HepG2 (cell line): ENCODE results near the gene CHADL. TPM values are rescaled to one million over a fixed set of nuclear protein-coding genes. Genes with fewer than 3 reads are reported as not detected.

ENCODE experiments used
- CENPX ChIP-seq: sonication (generic); formaldehyde crosslinking; IDR thresholded peaks from 2 replicates; pipeline ENCODE4 v1.9.0; 2021; ENCODE audit warnings: mild to moderate bottlenecking, missing genetic modification reagents, moderate library complexity
- DR1 ChIP-seq: sonication (generic); formaldehyde crosslinking; IDR thresholded peaks from 2 replicates; pipeline ENCODE4 v1.8.0; 2021; ENCODE audit warnings: mild to moderate bottlenecking, missing genetic modification reagents, inconsistent platforms
- HOXA3 ChIP-seq: sonication (generic); formaldehyde crosslinking; IDR thresholded peaks from 2 replicates; pipeline ENCODE4 v1.5.0; 2020; ENCODE audit warnings: missing genetic modification reagents
- KMT2A ChIP-seq: sonication (generic); formaldehyde crosslinking; IDR thresholded peaks from 2 replicates; pipeline ENCODE4 v1.4.0; 2020; ENCODE audit warnings: missing genetic modification reagents
- MXI1 ChIP-seq: IDR thresholded peaks from 3 replicates; pipeline ENCODE4 v1.6.1; 2012; ENCODE audit warnings: low read depth, low read length, inconsistent platforms, borderline replicate concordance
- MYC ChIP-seq: sonication (generic); formaldehyde crosslinking; IDR thresholded peaks from 2 replicates; pipeline ENCODE4 v1.9.0; 2021; ENCODE audit warnings: missing genetic modification reagents, borderline replicate concordance
- NFE2 ChIP-seq: sonication (generic); formaldehyde crosslinking; IDR thresholded peaks from 2 replicates; pipeline ENCODE4 v1.4.0; 2020; ENCODE audit warnings: missing genetic modification reagents
- PRPF4 ChIP-seq: fragments of 200-400 bp; formaldehyde crosslinking; IDR thresholded peaks from 2 replicates; pipeline ENCODE4 v1.6.1; 2016; ENCODE audit warnings: low read length, low read depth; ENCODE audit not compliant: poor library complexity, severe bottlenecking
- SATB2 ChIP-seq: sonication (generic); formaldehyde crosslinking; IDR thresholded peaks from 2 replicates; pipeline ENCODE4 v1.5.0; 2020; ENCODE audit warnings: missing genetic modification reagents
- SRSF4 ChIP-seq: fragments of 200-400 bp; formaldehyde crosslinking; IDR thresholded peaks from one replicate; pipeline ENCODE4 v1.6.1; 2018; ENCODE audit warnings: mild to moderate bottlenecking, low read depth, low read length, moderate library complexity; ENCODE audit not compliant: poor library complexity, severe bottlenecking
- XBP1 ChIP-seq: sonication (generic); formaldehyde crosslinking; IDR thresholded peaks from 2 replicates; pipeline ENCODE4 v1.5.0; 2020; ENCODE audit warnings: missing genetic modification reagents
- YEATS4 ChIP-seq: sonication (generic); formaldehyde crosslinking; IDR thresholded peaks from 2 replicates; pipeline ENCODE4 v1.4.0; 2020; ENCODE audit warnings: missing genetic modification reagents, borderline replicate concordance
- ZNF12 ChIP-seq: sonication (generic); formaldehyde crosslinking; IDR thresholded peaks from 2 replicates; pipeline ENCODE4 v1.5.0; 2020; ENCODE audit warnings: missing genetic modification reagents
- ZNF274 ChIP-seq: sonication (generic); formaldehyde crosslinking; IDR thresholded peaks from 2 replicates; pipeline ENCODE4 v1.5.1; 2020; ENCODE audit warnings: mild to moderate bottlenecking, missing genetic modification reagents
- ZNF33A ChIP-seq: sonication (generic); formaldehyde crosslinking; IDR thresholded peaks from 2 replicates; pipeline ENCODE4 v1.5.1; 2020; ENCODE audit warnings: missing genetic modification reagents, mild to moderate bottlenecking, moderate library complexity, borderline replicate concordance
- ZNF496 ChIP-seq: sonication (generic); formaldehyde crosslinking; IDR thresholded peaks from 2 replicates; pipeline ENCODE4 v1.8.1; 2023; ENCODE audit warnings: mild to moderate bottlenecking, moderate library complexity, missing genetic modification reagents; ENCODE audit not compliant: insufficient replicate concordance
- ZNF720 ChIP-seq: sonication (generic); formaldehyde crosslinking; IDR thresholded peaks from 2 replicates; pipeline ENCODE4 v1.4.0; 2020; ENCODE audit warnings: missing genetic modification reagents
- ZNF788 ChIP-seq: sonication (generic); formaldehyde crosslinking; IDR thresholded peaks from 2 replicates; pipeline ENCODE4 v1.5.0; 2020; ENCODE audit warnings: mild to moderate bottlenecking, missing genetic modification reagents, borderline replicate concordance
- polyA plus RNA-seq, 8 experiments: library from polyadenylated mRNA; depleted of rRNA in 3 of 8; stranded (reverse) in 7 of 8; unstranded in 1 of 8; fragments of >200 nt; fragmentation: Illumina TruSeq in 4 of 8; extraction: Trizol in 4 of 8; gene quantifications; 2 replicates each; pipeline versions ENCODE4 v1.2.1 to v1.2.3, GENCODE V29; 2011 to 2016; ENCODE audit warnings: low read depth in 4 of 8, missing spikeins in 1 of 8, mixed read lengths in 1 of 8; ENCODE audit not compliant: insufficient read depth in 1 of 8
- total RNA-seq, 5 experiments: library from RNA; depleted of rRNA; stranded (reverse); fragments of >200 nt; fragmentation: Illumina TruSeq; extraction: Trizol; gene quantifications; 2 replicates each; pipeline ENCODE4 v1.2.3, GENCODE V29; 2016; ENCODE audit warnings: low read depth in 1 of 5
- TF ChIP-seq, protein P1 (sequence below): sonication (generic); formaldehyde crosslinking; IDR thresholded peaks from 2 replicates; pipeline ENCODE4 v1.5.0; 2020; ENCODE audit warnings: mild to moderate bottlenecking, missing genetic modification reagents, moderate library complexity
- TF ChIP-seq, protein P2 (sequence below): sonication (generic); formaldehyde crosslinking; IDR thresholded peaks from 2 replicates; pipeline ENCODE4 v1.5.0; 2020; ENCODE audit warnings: mild to moderate bottlenecking, missing genetic modification reagents, borderline replicate concordance
- TF ChIP-seq, protein P3 (sequence below): sonication (generic); formaldehyde crosslinking; IDR thresholded peaks from 2 replicates; pipeline ENCODE4 v1.8.0; 2023; ENCODE audit warnings: mild to moderate bottlenecking, missing genetic modification reagents
- TF ChIP-seq, protein P4 (sequence below): sonication (generic); formaldehyde crosslinking; IDR thresholded peaks from 2 replicates; pipeline ENCODE4 v1.4.0; 2020; ENCODE audit warnings: missing genetic modification reagents; ENCODE audit errors: not compliant biosample characterization
- TF ChIP-seq, protein P5 (sequence below): sonication (generic); formaldehyde crosslinking; conservative IDR thresholded peaks from 2 replicates; pipeline ENCODE4 v1.4.0; 2020; ENCODE audit warnings: missing genetic modification reagents

The CHADL gene
- total and polyA plus RNA-seq, 2 of the 13 experiments (the other 11 are each of a cell fraction or from before 2014, with no cell fraction given), result 2.8 to 8.1 TPM

DNA sequence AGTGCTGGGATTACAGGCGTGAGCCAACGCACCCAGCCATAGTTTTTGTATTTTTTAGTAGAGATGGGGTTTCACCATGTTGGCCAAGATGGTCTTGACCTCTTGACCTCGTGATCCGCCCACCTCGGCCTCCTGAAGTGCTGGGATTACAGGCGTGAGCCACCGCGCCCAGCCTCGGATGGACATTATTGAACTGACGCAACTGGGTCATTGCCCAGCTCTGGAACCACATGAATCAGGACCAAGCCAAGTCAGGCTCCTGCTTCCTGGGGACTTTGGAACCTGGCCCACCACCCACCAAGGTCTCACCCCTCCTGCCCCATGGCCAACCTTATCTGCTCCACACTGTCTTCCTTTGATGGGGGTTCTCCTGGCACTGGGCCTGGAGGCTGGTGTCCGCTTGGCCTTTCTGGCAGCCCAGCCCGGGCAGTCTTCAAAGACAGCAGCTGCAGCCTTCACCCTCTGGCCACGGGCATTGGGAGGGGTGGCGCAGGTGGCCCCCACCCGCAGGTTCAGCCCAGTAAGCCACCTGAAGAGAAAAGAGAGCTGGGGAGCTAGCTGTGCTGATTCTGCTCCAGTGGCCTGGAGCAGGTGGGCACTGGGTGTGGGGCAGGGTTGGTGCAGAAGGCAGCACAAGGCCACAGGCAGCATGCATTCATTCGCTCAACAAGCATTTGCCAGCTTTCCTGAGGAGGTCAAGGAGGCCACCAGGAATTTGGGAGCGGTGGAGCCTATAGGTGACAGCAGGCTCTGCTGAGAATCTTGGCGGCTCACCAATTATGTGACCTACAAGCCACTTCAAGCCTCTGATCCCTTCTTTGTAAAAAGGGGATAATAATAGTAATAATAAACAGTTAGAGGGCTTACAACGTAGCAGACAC, 5.7 kb downstream of the CHADL start (continued):
- TF ChIP-seq, protein P1, sequence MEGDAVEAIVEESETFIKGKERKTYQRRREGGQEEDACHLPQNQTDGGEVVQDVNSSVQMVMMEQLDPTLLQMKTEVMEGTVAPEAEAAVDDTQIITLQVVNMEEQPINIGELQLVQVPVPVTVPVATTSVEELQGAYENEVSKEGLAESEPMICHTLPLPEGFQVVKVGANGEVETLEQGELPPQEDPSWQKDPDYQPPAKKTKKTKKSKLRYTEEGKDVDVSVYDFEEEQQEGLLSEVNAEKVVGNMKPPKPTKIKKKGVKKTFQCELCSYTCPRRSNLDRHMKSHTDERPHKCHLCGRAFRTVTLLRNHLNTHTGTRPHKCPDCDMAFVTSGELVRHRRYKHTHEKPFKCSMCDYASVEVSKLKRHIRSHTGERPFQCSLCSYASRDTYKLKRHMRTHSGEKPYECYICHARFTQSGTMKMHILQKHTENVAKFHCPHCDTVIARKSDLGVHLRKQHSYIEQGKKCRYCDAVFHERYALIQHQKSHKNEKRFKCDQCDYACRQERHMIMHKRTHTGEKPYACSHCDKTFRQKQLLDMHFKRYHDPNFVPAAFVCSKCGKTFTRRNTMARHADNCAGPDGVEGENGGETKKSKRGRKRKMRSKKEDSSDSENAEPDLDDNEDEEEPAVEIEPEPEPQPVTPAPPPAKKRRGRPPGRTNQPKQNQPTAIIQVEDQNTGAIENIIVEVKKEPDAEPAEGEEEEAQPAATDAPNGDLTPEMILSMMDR (CRISPR knock-in tag), result no peak
- TF ChIP-seq ZNF274 (no peak), ZNF720 (CRISPR knock-in tag) (no peak), ZNF788 (CRISPR knock-in tag) (peak; percentile 86; the same call in 1 of the 2 replicates), DR1 (CRISPR knock-in tag) (no peak), CENPX (CRISPR knock-in tag) (no peak), SRSF4 (no peak), KMT2A (CRISPR knock-in tag) (no peak), PRPF4 (no peak), HOXA3 (peak; percentile 75), SATB2 (CRISPR knock-in tag) (no peak), ZNF33A (CRISPR knock-in tag) (no peak), YEATS4 (CRISPR knock-in tag) (peak; percentile 55; the same call in 1 of the 2 replicates), MYC (CRISPR knock-in tag) (peak; percentile 59; the same call in 1 of the 2 replicates), XBP1 (CRISPR knock-in tag) (no peak), ZNF496 (CRISPR knock-in tag) (no peak), NFE2 (CRISPR knock-in tag) (no peak), MXI1 (no peak), ZNF12 (no peak)
- TF ChIP-seq, protein P2, sequence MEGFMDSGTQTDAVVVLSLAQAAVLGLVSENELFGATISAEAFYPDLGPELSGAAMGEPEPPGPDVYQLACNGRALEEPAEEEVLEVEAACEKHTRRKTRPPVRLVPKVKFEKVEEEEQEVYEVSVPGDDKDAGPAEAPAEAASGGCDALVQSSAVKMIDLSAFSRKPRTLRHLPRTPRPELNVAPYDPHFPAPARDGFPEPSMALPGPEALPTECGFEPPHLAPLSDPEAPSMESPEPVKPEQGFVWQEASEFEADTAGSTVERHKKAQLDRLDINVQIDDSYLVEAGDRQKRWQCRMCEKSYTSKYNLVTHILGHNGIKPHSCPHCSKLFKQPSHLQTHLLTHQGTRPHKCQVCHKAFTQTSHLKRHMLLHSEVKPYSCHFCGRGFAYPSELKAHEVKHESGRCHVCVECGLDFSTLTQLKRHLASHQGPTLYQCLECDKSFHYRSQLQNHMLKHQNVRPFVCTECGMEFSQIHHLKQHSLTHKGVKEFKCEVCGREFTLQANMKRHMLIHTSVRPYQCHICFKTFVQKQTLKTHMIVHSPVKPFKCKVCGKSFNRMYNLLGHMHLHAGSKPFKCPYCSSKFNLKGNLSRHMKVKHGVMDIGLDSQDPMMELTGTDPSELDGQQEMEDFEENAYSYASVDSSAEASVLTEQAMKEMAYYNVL, result no peak
- TF ChIP-seq, protein P3, sequence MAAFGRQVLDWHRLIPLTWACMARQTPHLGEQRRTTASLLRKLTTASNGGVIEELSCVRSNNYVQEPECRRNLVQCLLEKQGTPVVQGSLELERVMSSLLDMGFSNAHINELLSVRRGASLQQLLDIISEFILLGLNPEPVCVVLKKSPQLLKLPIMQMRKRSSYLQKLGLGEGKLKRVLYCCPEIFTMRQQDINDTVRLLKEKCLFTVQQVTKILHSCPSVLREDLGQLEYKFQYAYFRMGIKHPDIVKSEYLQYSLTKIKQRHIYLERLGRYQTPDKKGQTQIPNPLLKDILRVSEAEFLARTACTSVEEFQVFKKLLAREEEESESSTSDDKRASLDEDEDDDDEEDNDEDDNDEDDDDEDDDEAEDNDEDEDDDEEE, result no peak
- TF ChIP-seq, protein P4, sequence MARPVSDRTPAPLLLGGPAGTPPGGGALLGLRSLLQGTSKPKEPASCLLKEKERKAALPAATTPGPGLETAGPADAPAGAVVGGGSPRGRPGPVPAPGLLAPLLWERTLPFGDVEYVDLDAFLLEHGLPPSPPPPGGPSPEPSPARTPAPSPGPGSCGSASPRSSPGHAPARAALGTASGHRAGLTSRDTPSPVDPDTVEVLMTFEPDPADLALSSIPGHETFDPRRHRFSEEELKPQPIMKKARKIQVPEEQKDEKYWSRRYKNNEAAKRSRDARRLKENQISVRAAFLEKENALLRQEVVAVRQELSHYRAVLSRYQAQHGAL (CRISPR knock-in tag), result no peak
- TF ChIP-seq, protein P5, sequence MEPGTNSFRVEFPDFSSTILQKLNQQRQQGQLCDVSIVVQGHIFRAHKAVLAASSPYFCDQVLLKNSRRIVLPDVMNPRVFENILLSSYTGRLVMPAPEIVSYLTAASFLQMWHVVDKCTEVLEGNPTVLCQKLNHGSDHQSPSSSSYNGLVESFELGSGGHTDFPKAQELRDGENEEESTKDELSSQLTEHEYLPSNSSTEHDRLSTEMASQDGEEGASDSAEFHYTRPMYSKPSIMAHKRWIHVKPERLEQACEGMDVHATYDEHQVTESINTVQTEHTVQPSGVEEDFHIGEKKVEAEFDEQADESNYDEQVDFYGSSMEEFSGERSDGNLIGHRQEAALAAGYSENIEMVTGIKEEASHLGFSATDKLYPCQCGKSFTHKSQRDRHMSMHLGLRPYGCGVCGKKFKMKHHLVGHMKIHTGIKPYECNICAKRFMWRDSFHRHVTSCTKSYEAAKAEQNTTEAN (CRISPR knock-in tag), result no peak; the same call in 1 of the 2 replicates
